ENCODE measurements around the gene GCGR.

GRCh38 chr17:81794509-81794908 lies 9.4 kb upstream of the GCGR start:
- TF ChIP-seq, protein P1, sequence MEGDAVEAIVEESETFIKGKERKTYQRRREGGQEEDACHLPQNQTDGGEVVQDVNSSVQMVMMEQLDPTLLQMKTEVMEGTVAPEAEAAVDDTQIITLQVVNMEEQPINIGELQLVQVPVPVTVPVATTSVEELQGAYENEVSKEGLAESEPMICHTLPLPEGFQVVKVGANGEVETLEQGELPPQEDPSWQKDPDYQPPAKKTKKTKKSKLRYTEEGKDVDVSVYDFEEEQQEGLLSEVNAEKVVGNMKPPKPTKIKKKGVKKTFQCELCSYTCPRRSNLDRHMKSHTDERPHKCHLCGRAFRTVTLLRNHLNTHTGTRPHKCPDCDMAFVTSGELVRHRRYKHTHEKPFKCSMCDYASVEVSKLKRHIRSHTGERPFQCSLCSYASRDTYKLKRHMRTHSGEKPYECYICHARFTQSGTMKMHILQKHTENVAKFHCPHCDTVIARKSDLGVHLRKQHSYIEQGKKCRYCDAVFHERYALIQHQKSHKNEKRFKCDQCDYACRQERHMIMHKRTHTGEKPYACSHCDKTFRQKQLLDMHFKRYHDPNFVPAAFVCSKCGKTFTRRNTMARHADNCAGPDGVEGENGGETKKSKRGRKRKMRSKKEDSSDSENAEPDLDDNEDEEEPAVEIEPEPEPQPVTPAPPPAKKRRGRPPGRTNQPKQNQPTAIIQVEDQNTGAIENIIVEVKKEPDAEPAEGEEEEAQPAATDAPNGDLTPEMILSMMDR (IDR thresholded peaks at IDR 0.05; ENCODE audit: poor library complexity, severe bottlenecking) = no peak
- TF ChIP-seq EP300 (conservative IDR thresholded peaks at IDR 0.05; ENCODE audit: poor library complexity, severe bottlenecking) = no peak
- TF ChIP-seq MXI1 (conservative IDR thresholded peaks at IDR 0.05; ENCODE audit: poor library complexity, severe bottlenecking) = no peak
- no peak for TF ChIP-seq EZH2 (IDR thresholded peaks at IDR 0.05; ENCODE audit: borderline replicate concordance, insufficient read depth, low read length, poor library complexity, severe bottlenecking)
- TF ChIP-seq, protein P2, sequence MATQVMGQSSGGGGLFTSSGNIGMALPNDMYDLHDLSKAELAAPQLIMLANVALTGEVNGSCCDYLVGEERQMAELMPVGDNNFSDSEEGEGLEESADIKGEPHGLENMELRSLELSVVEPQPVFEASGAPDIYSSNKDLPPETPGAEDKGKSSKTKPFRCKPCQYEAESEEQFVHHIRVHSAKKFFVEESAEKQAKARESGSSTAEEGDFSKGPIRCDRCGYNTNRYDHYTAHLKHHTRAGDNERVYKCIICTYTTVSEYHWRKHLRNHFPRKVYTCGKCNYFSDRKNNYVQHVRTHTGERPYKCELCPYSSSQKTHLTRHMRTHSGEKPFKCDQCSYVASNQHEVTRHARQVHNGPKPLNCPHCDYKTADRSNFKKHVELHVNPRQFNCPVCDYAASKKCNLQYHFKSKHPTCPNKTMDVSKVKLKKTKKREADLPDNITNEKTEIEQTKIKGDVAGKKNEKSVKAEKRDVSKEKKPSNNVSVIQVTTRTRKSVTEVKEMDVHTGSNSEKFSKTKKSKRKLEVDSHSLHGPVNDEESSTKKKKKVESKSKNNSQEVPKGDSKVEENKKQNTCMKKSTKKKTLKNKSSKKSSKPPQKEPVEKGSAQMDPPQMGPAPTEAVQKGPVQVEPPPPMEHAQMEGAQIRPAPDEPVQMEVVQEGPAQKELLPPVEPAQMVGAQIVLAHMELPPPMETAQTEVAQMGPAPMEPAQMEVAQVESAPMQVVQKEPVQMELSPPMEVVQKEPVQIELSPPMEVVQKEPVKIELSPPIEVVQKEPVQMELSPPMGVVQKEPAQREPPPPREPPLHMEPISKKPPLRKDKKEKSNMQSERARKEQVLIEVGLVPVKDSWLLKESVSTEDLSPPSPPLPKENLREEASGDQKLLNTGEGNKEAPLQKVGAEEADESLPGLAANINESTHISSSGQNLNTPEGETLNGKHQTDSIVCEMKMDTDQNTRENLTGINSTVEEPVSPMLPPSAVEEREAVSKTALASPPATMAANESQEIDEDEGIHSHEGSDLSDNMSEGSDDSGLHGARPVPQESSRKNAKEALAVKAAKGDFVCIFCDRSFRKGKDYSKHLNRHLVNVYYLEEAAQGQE (IDR thresholded peaks at IDR 0.05; ENCODE audit: borderline replicate concordance) = no peak
- TF ChIP-seq POLR2AphosphoS5 (IDR thresholded peaks at IDR 0.05) = no peak
- TF ChIP-seq SMC3 (conservative IDR thresholded peaks at IDR 0.05; ENCODE audit: poor library complexity) = no peak
- no peak for TF ChIP-seq TAF1 (IDR thresholded peaks at IDR 0.05; ENCODE audit: low read depth)
